GM08714 (cell line): Measurements from ENCODE around the gene ZNF101.
"Not testable (repeated sequence)": the region's sequence is repeated elsewhere in the genome, so short reads cannot be mapped to it uniquely, and the experiment has no call there.

Experiments
- H3K4me3 ChIP-seq: fragments of 200-500 bp; sonication (Bioruptor generic); 2 replicates; pipeline ENCODE4 v1.5.1; 2014; ENCODE audit warnings: mild to moderate bottlenecking, low read length, inconsistent platforms
- ZNF274 ChIP-seq: IDR thresholded peaks from 2 replicates; pipeline ENCODE4 v1.6.1; 2012; ENCODE audit warnings: mild to moderate bottlenecking, low read depth, low read length

The ZNF101 gene

DNA sequence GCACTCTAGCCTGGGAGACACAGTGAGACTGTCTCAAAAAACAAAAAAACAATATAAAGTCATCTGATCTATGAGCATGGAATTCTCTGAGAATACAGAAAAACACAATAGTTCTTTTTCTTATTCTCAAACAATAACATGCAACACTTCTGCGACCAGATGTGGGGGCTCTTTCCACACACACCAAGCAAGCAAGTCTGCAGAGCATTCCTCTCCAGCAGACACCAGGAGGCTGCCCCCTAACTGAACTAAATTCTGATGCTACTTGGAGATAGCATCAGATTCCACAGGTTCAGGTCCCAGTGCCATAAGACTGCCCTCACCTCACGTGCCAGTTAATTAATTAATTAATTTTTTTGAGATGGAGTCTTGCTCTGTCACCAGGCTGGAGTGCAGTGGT is 27.7 kb downstream of the ZNF101 start:
- no peak overlapping the region for H3K4me3 ChIP-seq
- no peak for TF ChIP-seq ZNF274

DNA sequence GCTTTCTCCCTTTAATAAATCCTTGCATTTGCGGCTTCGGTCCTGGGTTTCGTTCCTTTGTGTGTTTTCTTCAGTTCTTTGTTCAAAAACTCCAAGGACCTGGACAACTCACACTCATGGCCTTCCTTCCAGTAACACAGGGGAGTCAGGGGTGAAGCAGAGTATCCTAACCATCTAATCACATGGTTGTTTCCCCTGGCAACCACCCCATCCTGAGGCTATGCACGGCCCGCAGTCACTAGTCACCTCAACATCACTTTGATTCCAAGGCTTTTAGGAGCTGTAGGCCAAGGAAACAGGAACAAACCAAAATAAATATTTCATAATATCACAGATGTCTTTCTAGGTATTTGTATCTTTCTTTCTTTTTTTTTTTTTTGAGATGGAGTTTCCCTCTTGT is 28.9 kb downstream of the ZNF101 start:
- TF ChIP-seq ZNF274: no peak

DNA sequence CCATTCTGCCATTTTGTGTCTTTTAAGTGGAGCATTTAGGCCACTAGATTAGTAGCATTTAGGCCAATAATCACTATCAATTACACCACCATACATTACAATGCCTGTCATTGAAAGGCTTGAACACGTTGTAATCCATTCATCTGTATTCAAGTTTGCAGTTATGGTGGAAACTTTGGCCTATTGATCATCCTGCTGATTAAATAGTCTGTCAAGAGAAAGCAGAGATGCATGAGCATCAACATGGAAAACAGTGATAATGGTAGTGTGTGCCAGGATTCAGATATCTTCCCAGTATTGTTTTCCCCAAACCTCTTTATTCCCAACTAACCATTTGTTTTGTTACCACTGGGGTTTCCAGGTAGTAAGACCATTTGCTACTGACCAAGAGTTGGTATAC is 31.9 kb downstream of the ZNF101 start:
- H3K4me3 ChIP-seq: not testable (repeated sequence)

More for the DNA sequence above, 28.9 kb downstream of the ZNF101 start:
- no peak overlapping the region for H3K4me3 ChIP-seq

DNA sequence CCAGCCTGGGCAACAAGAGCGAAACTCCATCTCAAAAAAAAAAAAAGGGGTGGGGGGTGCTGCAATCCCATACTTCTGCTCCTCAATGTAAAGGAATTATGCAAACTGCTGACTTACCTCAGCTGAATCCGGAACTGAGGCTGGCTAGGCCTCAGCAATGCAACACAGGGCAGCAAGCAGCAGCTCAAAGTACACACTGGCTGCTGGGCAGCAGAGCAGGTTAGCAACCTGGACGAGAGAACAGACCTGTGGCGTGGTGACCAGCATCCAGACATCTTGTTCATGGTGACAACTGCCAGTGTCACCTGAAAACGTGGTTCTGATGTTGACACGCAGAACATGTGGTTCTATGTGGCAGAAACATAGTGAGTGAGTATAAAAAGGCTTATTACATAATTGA is 36.2 kb downstream of the ZNF101 start:
- no peak overlapping the region for H3K4me3 ChIP-seq
- no peak for TF ChIP-seq ZNF274

DNA sequence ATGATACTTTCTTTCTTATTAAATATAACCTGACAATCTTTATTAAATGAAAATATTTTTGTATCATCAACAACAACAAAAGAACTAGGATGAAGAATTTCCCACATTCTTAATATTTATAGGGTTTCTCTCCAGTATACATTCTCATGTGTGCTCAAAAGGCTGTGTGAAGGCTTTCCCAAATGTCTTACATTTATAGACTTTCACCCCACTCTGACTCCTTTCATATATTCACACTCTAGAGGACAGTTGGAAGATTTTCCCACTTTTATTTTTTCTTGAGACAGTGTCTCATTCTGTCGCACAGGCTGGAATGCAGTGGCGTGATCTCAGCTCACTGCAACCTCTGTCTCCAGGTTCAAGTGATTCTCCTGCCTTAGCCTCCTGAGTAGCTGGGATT is 41.9 kb downstream of the ZNF101 start:
- no peak for TF ChIP-seq ZNF274
- no peak overlapping the region for H3K4me3 ChIP-seq

DNA sequence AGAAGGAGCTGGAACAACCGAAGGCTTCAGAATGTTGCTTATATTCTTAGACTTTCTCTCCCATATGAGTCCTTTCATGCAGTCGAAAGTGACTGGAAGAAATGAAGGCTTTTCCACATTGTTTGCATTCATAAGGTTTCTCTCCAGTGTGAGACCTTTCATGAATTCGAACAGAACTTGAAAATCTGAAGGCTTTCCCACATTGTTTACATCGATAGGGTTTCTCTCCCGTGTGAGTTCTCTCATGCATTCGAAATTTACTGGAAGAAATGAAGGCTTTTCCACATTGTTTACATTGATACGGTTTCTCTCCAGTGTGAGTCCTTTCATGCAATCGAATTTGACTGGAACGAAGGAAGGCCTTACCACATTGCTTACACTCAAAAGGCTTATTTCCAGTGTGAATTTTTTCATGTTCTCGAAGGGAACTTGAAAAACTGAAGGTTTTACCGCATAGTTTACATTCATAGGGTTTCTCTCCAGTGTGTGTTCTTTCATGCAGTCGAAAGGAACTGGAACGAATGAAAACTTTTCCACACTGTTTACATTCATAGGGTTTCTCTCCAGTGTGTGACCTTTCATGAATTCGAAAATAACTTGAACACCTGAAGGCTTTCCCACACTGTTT is 42.8 kb downstream of the ZNF101 start:
- no peak overlapping the region for H3K4me3 ChIP-seq
- TF ChIP-seq ZNF274: peak; percentile 87

DNA sequence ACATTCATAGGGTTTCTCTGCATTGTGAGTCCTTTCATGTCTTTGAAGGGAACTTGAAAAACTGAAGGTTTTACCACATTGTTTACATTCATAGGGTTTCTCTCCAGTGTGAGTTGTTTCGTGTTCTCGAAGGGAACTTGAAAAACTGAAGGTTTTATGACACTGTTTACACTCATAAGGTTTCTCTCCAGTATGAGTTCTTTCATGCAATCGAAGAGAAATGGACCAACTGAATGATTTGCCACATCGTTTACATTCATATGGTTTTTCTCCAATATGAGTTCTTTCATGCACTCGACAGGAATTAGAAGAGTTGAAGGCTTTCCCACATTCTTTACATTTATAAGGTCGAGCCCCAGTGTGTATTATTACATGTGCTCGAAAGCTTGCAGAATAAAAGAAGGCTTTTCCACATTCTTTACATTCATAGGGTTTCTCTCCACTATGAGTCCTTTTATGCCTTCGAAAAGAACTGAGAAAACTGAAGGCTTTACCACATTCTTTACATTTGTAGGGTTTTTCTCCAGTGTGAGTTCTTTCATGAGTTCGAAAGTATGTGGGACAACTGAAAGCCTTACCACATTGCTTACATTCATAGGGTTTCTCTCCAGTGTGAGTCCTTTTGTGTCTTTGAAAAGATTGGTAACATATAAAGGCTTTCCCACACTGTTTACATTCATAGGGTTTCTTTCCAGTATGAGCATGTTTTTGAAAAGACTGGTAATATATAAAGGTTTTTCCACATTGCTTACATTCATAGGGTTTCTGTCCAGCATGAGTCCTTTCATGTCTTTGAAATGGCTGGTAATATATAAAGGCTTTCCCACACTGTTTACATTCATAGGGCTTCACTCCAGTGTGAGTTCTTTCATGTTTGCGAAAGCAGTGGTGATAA is 43.5 kb downstream of the ZNF101 start:
- TF ChIP-seq ZNF274: peak; percentile 13; the same call in 1 of the 2 replicates
- no peak overlapping the region for H3K4me3 ChIP-seq

DNA sequence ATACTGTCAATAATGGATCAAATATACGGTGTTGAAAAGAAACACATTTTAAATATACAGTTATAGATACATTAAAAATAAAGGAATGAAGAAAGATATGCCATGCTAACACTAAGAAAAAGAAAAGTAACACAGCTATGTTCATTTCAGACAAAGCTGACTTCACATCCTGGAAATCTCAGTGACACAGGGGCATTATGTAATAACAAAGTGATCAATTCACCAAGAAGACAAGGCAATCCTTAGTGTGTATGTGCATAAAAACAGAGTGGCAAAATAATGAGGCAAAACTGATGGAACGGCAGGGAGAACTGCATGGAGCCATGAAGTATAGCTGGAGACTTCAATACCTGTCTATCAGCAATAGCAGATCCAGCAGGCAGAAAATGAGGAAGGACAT is 51.2 kb downstream of the ZNF101 start:
- H3K4me3 ChIP-seq: no peak overlapping the region
- TF ChIP-seq ZNF274: no peak

DNA sequence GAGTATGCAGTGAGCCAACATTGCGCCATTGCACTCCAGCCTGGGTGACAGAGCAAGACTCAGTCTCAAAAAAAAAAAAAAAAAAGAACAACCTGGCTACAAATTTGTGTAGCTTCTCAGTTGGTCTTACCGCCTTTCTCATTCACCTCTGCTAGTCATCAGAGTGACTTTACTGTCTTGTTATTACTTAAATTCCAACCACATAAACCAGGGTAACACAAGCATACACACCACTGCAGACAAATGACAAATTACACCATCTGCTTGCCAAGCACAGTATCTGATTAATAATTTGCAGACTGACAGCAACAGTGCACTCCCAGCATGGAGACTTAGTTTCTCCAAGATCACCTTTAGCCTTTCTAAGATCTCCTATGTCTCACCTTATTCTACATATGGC is 53.3 kb downstream of the ZNF101 start:
- H3K4me3 ChIP-seq: no peak overlapping the region

DNA sequence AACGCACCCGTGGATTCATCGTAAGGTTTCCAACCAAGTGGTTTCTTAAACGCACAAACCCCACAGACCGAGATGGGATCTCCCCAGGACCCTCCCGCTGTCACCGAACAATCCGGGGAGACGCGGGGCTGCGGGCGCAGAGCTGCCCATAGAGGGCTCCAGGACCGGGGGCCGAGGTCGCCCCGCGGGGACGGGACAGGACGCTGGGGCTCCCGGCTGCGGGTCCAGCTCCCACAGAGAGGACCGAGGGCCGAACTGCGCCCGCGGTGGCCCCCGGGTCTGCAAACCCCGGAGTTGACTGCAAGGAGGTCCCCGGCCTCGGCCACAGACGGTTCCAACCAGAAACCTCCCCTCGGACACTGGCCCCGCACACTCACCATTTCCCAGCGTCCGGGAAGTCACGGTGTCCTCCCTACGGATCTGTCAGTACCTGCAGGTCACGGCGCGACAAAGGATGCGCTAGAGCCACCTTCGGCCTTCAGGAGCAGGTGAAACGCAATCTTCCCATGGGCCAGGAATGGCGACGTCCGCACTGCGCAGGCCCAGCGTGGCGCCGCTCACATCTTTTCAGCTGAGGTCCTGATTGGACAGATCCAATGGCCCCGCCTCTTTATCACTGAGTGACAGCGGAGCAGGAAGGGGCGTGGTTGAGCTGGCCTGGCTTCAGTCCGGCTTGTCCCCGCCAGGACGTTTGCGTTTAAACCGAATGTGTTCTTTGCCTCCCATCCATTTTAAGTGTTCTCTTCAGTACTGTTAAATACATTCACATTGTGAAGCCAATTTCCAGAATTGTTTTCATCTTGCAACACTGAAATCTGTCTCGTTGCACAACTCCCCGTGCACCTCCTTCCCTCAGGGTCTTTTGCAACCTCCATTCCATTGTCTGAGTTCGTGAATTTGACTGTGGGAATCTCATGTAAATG is 64.2 kb downstream of the ZNF101 start, which contains the start of gene ZNF14:
Gene ZNF14 (minus strand): TSS at position 534 of the 923 bp plus-strand sequence. CDS start 154 bp downstream, at position 380.
- H3K4me3 ChIP-seq: peak within 1 kb of the TSS; percentile 88
- no peak for TF ChIP-seq ZNF274

More for the DNA sequence above, 53.3 kb downstream of the ZNF101 start:
- no peak for TF ChIP-seq ZNF274
